Natural killer cell (primary cell): ENCODE data around the gene NACAD. TPM values are rescaled to one million over a fixed set of nuclear protein-coding genes. Genes with fewer than 3 reads are reported as not detected.

Source experiments
- ATAC-seq, 3 donors: fragments of 150-1000 bp in 2 of 3; fragments of 200-7000 bp in 1 of 3; cut with Tn5 transposase; 1 replicate in 1 of 3; 2 replicates in 2 of 3; pipeline ENCODE4 v1.10.0; 2021; ENCODE audit warnings: mild to moderate bottlenecking in 2 of 3, moderate library complexity in 2 of 3
- DNase-seq, 2 donors: peaks; one replicate each; pipeline versions ENCODE4 v3.0.0 to v3.0.0-alpha.2; 2013 to 2021; ENCODE audit warnings: mixed read lengths in 1 of 2
- H3K27ac ChIP-seq: one replicate; pipeline ENCODE4 v1.5.1; 2013; ENCODE audit warnings: mild to moderate bottlenecking, low read length
- H3K27me3 ChIP-seq: one replicate; pipeline ENCODE4 v1.6.1; 2013; ENCODE audit warnings: low read length; ENCODE audit not compliant: control insufficient read depth, insufficient read depth
- H3K36me3 ChIP-seq: one replicate; pipeline ENCODE4 v1.6.1; 2013; ENCODE audit warnings: low read length; ENCODE audit not compliant: control insufficient read depth, insufficient read depth
- H3K4me1 ChIP-seq: one replicate; pipeline ENCODE4 v1.6.1; 2013; ENCODE audit warnings: low read length; ENCODE audit not compliant: control insufficient read depth, insufficient read depth
- H3K4me3 ChIP-seq: one replicate; pipeline ENCODE4 v1.5.1; 2013; ENCODE audit warnings: low read length
- H3K9me3 ChIP-seq: one replicate; pipeline ENCODE4 v1.6.1; 2013; ENCODE audit warnings: low read length; ENCODE audit not compliant: control insufficient read depth, insufficient read depth
- H3K27ac Mint-ChIP-seq, 2 donors: one replicate each; pipeline ENCODE4 v1.8.0; 2022; ENCODE audit warnings: mild to moderate bottlenecking in 2 of 2, mixed read lengths in 2 of 2, moderate library complexity in 1 of 2
- H3K27me3 Mint-ChIP-seq, 2 donors: one replicate each; pipeline ENCODE4 v1.8.0; 2022; ENCODE audit warnings: low read depth in 2 of 2, mixed read lengths in 2 of 2
- H3K36me3 Mint-ChIP-seq: one replicate; pipeline ENCODE4 v1.8.0; 2022; ENCODE audit warnings: mixed read lengths
- H3K4me1 Mint-ChIP-seq, 2 donors: one replicate each; pipeline ENCODE4 v1.8.0; 2022; ENCODE audit warnings: mixed read lengths in 2 of 2
- H3K4me3 Mint-ChIP-seq: one replicate; pipeline ENCODE4 v1.8.0; 2022; ENCODE audit warnings: mild to moderate bottlenecking, moderate library complexity, mixed read lengths
- H3K9me3 Mint-ChIP-seq, 2 donors: one replicate each; pipeline ENCODE4 v1.8.0; 2022; ENCODE audit warnings: mixed read lengths in 2 of 2
- WGBS: methylation state at CpG from one replicate; pipeline ENCODE4 v1.1.7; 2013; ENCODE audit warnings: missing lambda C conversion rate; ENCODE audit not compliant: insufficient coverage; 5-methylcytosine and 5-hydroxymethylcytosine counted together
- intact Hi-C: fragments of 100-400 bp; cut with micrococcal nuclease; formaldehyde crosslinking; loops from one replicate; pipeline ENCODE4 v1.14.2; 2022
- total RNA-seq, 4 donors: library from RNA; stranded (reverse); fragments of 120-200 nt in 1 of 4; gene quantifications; one replicate each; pipeline versions ENCODE4 v1.2.3 to v1.2.4, GENCODE V29; 2013 to 2022
- TF ChIP-seq, protein P1 (sequence below): fragments of 200-600 bp; IDR thresholded peaks from one replicate; pipeline ENCODE4 v1.8.0; 2022; ENCODE audit warnings: antibody characterized with exemption

The NACAD gene
- total RNA-seq, 3 donors from 2014 or later (not counting 1 experiment from before 2014, with no cell fraction given): 0.75 to 1.7 (median 0.78) TPM

DNA sequence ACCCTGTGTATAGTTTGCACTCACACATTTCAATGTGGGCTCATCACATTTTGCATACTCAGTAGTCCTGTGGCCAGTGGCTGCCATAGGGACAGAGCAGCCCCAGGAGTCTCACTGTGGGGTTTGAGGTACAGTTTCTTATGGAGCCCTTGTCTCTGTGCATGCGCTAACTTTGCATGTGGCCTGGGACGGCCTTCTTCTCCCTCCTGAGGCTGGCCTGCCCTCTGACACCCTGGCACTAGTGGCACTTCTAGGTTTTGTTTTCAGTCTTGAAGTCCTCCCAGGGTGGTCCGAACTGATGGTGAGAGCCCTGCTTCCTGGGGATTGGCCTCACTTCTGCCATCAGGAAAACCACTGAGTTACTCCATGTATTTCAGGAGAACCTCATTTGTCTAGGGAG, 21.2 kb downstream of the NACAD start:
- intact Hi-C loops: no loop called here

DNA sequence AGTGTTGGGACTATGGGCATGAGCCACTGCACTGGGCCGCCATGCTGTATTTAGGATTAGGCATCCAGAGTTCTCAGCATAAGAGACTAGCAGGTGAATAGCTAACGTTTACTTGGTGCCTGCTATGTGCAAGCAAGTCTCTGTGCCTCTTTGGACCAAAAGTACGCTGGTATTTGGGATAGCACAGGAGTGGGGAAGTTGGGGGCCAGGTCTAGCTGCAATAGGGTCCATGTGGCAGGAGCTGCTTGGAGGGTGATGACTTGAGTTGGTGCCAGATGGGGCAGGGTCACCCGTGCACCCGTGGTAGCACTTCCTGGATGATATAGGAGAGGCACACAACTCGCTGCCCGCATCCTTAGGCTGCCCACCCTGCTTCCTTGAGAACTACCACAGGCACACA, 22.4 kb downstream of the NACAD start:
- Histone ChIP-seq H3K27me3 (no peaks in the 10 kb centered on the region), H3K4me3 (no peak overlapping the region), H3K9me3 (no peaks in the 10 kb centered on the region), H3K27ac (no peak overlapping the region), H3K36me3 (peaks cover 78% of the 10 kb centered on the region), H3K4me1 (peaks cover 32% of the 10 kb centered on the region)
- Mint-ChIP-seq H3K4me1 (peaks cover 40 to 69% of the 10 kb centered on the region in 2 donors), H3K9me3 (no peaks in the 10 kb centered on the region), H3K27ac (peak overlapping the region; percentile 56 to 70), H3K36me3 (no peaks in the 10 kb centered on the region), H3K4me3 (no peak overlapping the region), H3K27me3 (no peaks in the 10 kb centered on the region)
- intact Hi-C loops: no loop called here
- no peak for DNase-seq
- 63% methylated on average over 6 of the region's 7 CpGs for WGBS
- ATAC-seq: no peak
- TF ChIP-seq, protein P1, sequence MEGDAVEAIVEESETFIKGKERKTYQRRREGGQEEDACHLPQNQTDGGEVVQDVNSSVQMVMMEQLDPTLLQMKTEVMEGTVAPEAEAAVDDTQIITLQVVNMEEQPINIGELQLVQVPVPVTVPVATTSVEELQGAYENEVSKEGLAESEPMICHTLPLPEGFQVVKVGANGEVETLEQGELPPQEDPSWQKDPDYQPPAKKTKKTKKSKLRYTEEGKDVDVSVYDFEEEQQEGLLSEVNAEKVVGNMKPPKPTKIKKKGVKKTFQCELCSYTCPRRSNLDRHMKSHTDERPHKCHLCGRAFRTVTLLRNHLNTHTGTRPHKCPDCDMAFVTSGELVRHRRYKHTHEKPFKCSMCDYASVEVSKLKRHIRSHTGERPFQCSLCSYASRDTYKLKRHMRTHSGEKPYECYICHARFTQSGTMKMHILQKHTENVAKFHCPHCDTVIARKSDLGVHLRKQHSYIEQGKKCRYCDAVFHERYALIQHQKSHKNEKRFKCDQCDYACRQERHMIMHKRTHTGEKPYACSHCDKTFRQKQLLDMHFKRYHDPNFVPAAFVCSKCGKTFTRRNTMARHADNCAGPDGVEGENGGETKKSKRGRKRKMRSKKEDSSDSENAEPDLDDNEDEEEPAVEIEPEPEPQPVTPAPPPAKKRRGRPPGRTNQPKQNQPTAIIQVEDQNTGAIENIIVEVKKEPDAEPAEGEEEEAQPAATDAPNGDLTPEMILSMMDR: no peak

More for the DNA sequence above, 21.2 kb downstream of the NACAD start:
- Histone ChIP-seq H3K36me3 (peaks cover 83% of the 10 kb centered on the region), H3K9me3 (no peaks in the 10 kb centered on the region), H3K4me3 (no peak overlapping the region), H3K27me3 (no peaks in the 10 kb centered on the region), H3K4me1 (peaks cover 28% of the 10 kb centered on the region), H3K27ac (no peak overlapping the region)
- TF ChIP-seq, protein P1: no peak
- no peaks in the 10 kb centered on the region for H3K9me3 Mint-ChIP-seq
- H3K4me3 Mint-ChIP-seq: no peak overlapping the region
- H3K27ac Mint-ChIP-seq: peak overlapping the region; percentile 48 to 67
- H3K36me3 Mint-ChIP-seq: no peaks in the 10 kb centered on the region
- H3K4me1 Mint-ChIP-seq: peaks cover 44 to 68% of the 10 kb centered on the region in 2 donors
- ATAC-seq (no peak), DNase-seq (no peak)
- H3K27me3 Mint-ChIP-seq: no peaks in the 10 kb centered on the region
- 95% methylated on average over 3 of the region's 3 CpGs for WGBS

DNA sequence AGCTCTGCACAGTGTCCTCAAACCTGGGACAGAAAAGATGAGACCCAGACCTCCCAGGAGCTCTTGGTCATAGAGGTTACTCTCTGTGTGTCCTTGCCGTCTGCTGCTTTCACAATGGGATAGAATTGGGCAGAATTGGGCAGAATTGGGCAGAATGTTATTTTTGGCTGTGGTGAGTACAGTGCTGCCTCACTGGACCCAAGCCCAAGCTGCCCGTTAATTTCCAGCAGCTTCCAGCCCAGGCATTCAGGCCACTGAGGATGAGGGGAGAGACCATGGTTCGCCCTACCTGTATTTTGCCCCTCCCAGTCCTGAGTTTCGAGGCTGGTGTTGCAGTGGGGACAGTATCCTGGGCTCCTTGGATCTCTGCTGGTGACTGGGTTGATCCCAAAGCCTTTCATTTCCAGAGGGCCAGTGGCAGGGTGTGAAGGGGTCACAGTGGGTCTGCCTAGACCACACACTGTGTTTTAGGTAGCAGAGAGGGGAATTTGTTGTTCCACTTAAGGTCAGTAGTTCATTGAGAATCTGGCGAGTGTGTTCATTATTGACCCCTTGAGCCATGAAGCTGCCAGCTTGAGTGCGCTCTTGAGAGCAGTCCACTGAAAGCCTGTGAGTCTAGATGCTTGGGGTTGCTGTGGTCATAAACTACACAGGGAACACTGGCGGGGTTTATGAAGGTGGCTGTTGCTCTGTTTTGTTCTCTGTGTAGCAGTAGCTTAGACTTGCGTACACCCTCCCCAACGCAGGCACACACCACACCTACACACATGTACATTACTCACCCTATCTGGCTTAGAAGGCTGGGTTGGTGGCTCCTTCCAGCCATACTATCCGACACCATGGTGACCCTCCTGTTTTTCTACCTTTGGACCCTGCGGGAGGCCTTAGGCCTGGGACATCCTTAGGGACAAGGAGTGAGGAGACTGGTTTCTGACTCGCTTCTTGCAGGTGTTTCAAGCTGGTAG, 23.5 kb downstream of the NACAD start:
- 95% methylated on average over 12 of the region's 12 CpGs for WGBS
- no peaks in the 10 kb centered on the region for H3K9me3 Mint-ChIP-seq
- no peaks in the 10 kb centered on the region for H3K27me3 Mint-ChIP-seq
- H3K4me3 ChIP-seq: no peak overlapping the region
- H3K36me3 Mint-ChIP-seq: no peaks in the 10 kb centered on the region
- H3K4me1 ChIP-seq: peaks cover 37% of the 10 kb centered on the region
- intact Hi-C loops: no loop called here
- TF ChIP-seq, protein P1: no peak
- peak in 1 of 3 donors; percentile 3 for ATAC-seq
- H3K27me3 ChIP-seq: no peaks in the 10 kb centered on the region
- H3K36me3 ChIP-seq: peaks cover 76% of the 10 kb centered on the region
- DNase-seq: no peak
- peaks cover 50 to 78% of the 10 kb centered on the region in 2 donors for H3K4me1 Mint-ChIP-seq
- no peaks in the 10 kb centered on the region for H3K9me3 ChIP-seq
- H3K27ac Mint-ChIP-seq: peak overlapping the region; percentile 56 to 70
- H3K4me3 Mint-ChIP-seq: no peak overlapping the region
- no peak overlapping the region for H3K27ac ChIP-seq
